SU-DHL-6 (cell line): ENCODE results near the gene TRAF3IP1.
"Not testable (repeated sequence)": the region's sequence is repeated elsewhere in the genome, so short reads cannot be mapped to it uniquely, and the experiment has no call there.

Experiments
- H2AFZ ChIP-seq: fragments of 200-600 bp; sonication (generic); 2 replicates; pipeline ENCODE4 v1.6.1; 2014; ENCODE audit warnings: low read depth, mild to moderate bottlenecking, moderate library complexity, mixed read lengths, antibody characterized with exemption, low read length; ENCODE audit not compliant: severe bottlenecking
- H3F3A ChIP-seq: fragments of 200-600 bp; shearing (Covaris generic); 2 replicates; pipeline ENCODE4 v1.6.0; 2016; ENCODE audit warnings: antibody characterized with exemption, mild to moderate bottlenecking; ENCODE audit not compliant: insufficient read depth
- H3K27ac ChIP-seq: fragments of 200-600 bp; sonication (generic); 2 replicates; pipeline ENCODE4 v1.5.1; 2016; ENCODE audit warnings: low read depth, mild to moderate bottlenecking, low read length, moderate library complexity, mixed read lengths
- H3K27me3 ChIP-seq: fragments of 200-600 bp; sonication (generic), shearing (Covaris generic); 2 replicates; pipeline ENCODE4 v1.6.0; 2014; ENCODE audit warnings: mild to moderate bottlenecking, low read length
- H3K36me3 ChIP-seq: fragments of 200-600 bp; sonication (generic); 2 replicates; pipeline ENCODE4 v1.6.1; 2014; ENCODE audit warnings: mild to moderate bottlenecking, low read length, mixed read lengths
- H3K4me2 ChIP-seq: fragments of 300-600, 200-600 bp; shearing (Covaris generic), sonication (generic); 2 replicates; pipeline ENCODE4 v1.6.0; 2014; ENCODE audit warnings: low read length, low read depth, mild to moderate bottlenecking; ENCODE audit not compliant: poor library complexity, severe bottlenecking
- H3K4me3 ChIP-seq: fragments of 200-600 bp; sonication (generic); 2 replicates; pipeline ENCODE4 v1.5.1; 2014; ENCODE audit warnings: antibody characterized with exemption, low read length, mild to moderate bottlenecking, mixed read lengths; ENCODE audit not compliant: insufficient read depth, poor library complexity, severe bottlenecking
- H3K79me2 ChIP-seq: fragments of 200-600 bp; sonication (generic); 2 replicates; pipeline ENCODE4 v1.6.1; 2014; ENCODE audit warnings: mild to moderate bottlenecking, low read length, moderate library complexity; ENCODE audit not compliant: insufficient read depth
- H3K9ac ChIP-seq: fragments of 200-600 bp; sonication (generic); 2 replicates; pipeline ENCODE4 v1.7.0; 2014; ENCODE audit warnings: mild to moderate bottlenecking, low read length
- H3K9me2 ChIP-seq: fragments of 200-600 bp; sonication (generic); replicated peaks from 2 replicates; pipeline ENCODE4 v1.6.1; 2014; ENCODE audit warnings: low read length; ENCODE audit not compliant: insufficient read depth
- H3K9me3 ChIP-seq: fragments of 200-600 bp; sonication (generic); 2 replicates; pipeline ENCODE4 v1.6.1; 2014; ENCODE audit warnings: low read length, mixed read lengths; ENCODE audit not compliant: insufficient read depth
- H4K20me1 ChIP-seq: fragments of 200-600 bp; sonication (generic); 2 replicates; pipeline ENCODE4 v1.6.1; 2014; ENCODE audit warnings: low read depth, mild to moderate bottlenecking, antibody characterized with exemption, low read length, moderate library complexity, mixed read lengths
- CTCF ChIP-seq: fragments of 200-600 bp; sonication (generic); IDR thresholded peaks from one replicate; pipeline ENCODE4 v1.5.1; 2017; ENCODE audit warnings: antibody characterized with exemption, mild to moderate bottlenecking, low read length, moderate library complexity; ENCODE audit not compliant: insufficient read depth, poor library complexity, severe bottlenecking
- EZH2phosphoT487 ChIP-seq: fragments of 200-600 bp; sonication (generic), shearing (Covaris generic); conservative IDR thresholded peaks from 2 replicates; pipeline ENCODE4 v1.6.1; 2018; ENCODE audit warnings: mild to moderate bottlenecking, antibody characterized with exemption, low read length, moderate library complexity, mixed read lengths

TRAF3IP1 gene

GRCh38 chr2:238308177-238308576, 12.1 kb upstream of the TRAF3IP1 start:
- H4K20me1 ChIP-seq, result no peaks in the 10 kb centered on the region
- no peaks in the 10 kb centered on the region for H3K79me2 ChIP-seq
- no peaks in the 10 kb centered on the region for H3K9me2 ChIP-seq
- no peaks in the 10 kb centered on the region for H3K36me3 ChIP-seq
- TF ChIP-seq CTCF (no peak), EZH2phosphoT487 (no peak)
- H3K9ac ChIP-seq, result no peak overlapping the region
- no peaks in the 10 kb centered on the region for H3K9me3 ChIP-seq
- H3K4me2 ChIP-seq, result no peak overlapping the region
- H2AFZ ChIP-seq, result no peak overlapping the region
- H3K27me3 ChIP-seq, result no peaks in the 10 kb centered on the region
- no peak overlapping the region for H3K27ac ChIP-seq
- no peak overlapping the region for H3K4me3 ChIP-seq
- H3F3A ChIP-seq, result no peaks in the 10 kb centered on the region

- not testable (repeated sequence) for H3K79me2 ChIP-seq, H3K4me2 ChIP-seq, H3K4me3 ChIP-seq, H3F3A ChIP-seq, H3K27me3 ChIP-seq, H4K20me1 ChIP-seq, H3K36me3 ChIP-seq, H2AFZ ChIP-seq, H3K9me3 ChIP-seq, H3K9me2 ChIP-seq, H3K9ac ChIP-seq, H3K27ac ChIP-seq
Measured at GRCh38 chr2:238310721-238311120, 9.6 kb upstream of the TRAF3IP1 start.

GRCh38 chr2:238313289-238313990, 6.9 kb upstream of the TRAF3IP1 start:
- H3K79me2 ChIP-seq, result no peaks in the 10 kb centered on the region
- no peaks in the 10 kb centered on the region for H3F3A ChIP-seq
- TF ChIP-seq EZH2phosphoT487 (no peak), CTCF (no peak)
- H3K9ac ChIP-seq, result no peak overlapping the region
- H3K27ac ChIP-seq, result no peak overlapping the region
- H3K4me3 ChIP-seq, result no peak overlapping the region
- H3K27me3 ChIP-seq, result no peaks in the 10 kb centered on the region
- no peaks in the 10 kb centered on the region for H3K9me2 ChIP-seq
- H4K20me1 ChIP-seq, result no peaks in the 10 kb centered on the region
- no peaks in the 10 kb centered on the region for H3K36me3 ChIP-seq
- no peak overlapping the region for H2AFZ ChIP-seq
- H3K9me3 ChIP-seq, result no peaks in the 10 kb centered on the region
- H3K4me2 ChIP-seq, result no peak overlapping the region

- Histone ChIP-seq H3K36me3 (no peaks in the 10 kb centered on the region), H3K9me3 (no peaks in the 10 kb centered on the region), H3K9me2 (no peaks in the 10 kb centered on the region), H3K4me3 (no peak overlapping the region), H2AFZ (no peak overlapping the region), H3K4me2 (no peak overlapping the region), H3K79me2 (no peaks in the 10 kb centered on the region), H3K9ac (no peak overlapping the region), H4K20me1 (no peaks in the 10 kb centered on the region), H3K27me3 (no peaks in the 10 kb centered on the region), H3K27ac (no peak overlapping the region), H3F3A (no peaks in the 10 kb centered on the region)
- TF ChIP-seq CTCF (no peak), EZH2phosphoT487 (no peak)
Measured at GRCh38 chr2:238313991-238314350, 6.3 kb upstream of the TRAF3IP1 start.
